Upper lobe of left lung (tissue), 4 donors: ENCODE measurements around the gene ZNF467.

Source experiments
- CTCF ChIP-seq, 6 experiments: fragments of 450-650 bp in 4 of 6; fragments of 200-600 bp in 2 of 6; sonication (generic) in 2 of 6; IDR thresholded peaks; one replicate each; pipeline ENCODE4 v1.5.1; 2016 to 2019; ENCODE audit warnings: antibody characterized with exemption in 6 of 6
- EP300 ChIP-seq, 4 donors: sonication (generic); formaldehyde crosslinking; IDR thresholded peaks; one replicate each; pipeline ENCODE4 v1.5.1; 2017; ENCODE audit warnings: antibody characterized with exemption in 4 of 4, control low read depth in 2 of 4
- POLR2A ChIP-seq, 4 donors: fragments of 450-650 bp; IDR thresholded peaks; one replicate each; pipeline ENCODE4 v1.5.1; 2016 to 2017; ENCODE audit warnings: antibody characterized with exemption in 4 of 4, mild to moderate bottlenecking in 2 of 4
- POLR2AphosphoS5 ChIP-seq, 2 donors: sonication (generic); formaldehyde crosslinking; IDR thresholded peaks; one replicate each; pipeline ENCODE4 v1.5.1; 2017; ENCODE audit warnings: antibody characterized with exemption in 2 of 2

DNA sequence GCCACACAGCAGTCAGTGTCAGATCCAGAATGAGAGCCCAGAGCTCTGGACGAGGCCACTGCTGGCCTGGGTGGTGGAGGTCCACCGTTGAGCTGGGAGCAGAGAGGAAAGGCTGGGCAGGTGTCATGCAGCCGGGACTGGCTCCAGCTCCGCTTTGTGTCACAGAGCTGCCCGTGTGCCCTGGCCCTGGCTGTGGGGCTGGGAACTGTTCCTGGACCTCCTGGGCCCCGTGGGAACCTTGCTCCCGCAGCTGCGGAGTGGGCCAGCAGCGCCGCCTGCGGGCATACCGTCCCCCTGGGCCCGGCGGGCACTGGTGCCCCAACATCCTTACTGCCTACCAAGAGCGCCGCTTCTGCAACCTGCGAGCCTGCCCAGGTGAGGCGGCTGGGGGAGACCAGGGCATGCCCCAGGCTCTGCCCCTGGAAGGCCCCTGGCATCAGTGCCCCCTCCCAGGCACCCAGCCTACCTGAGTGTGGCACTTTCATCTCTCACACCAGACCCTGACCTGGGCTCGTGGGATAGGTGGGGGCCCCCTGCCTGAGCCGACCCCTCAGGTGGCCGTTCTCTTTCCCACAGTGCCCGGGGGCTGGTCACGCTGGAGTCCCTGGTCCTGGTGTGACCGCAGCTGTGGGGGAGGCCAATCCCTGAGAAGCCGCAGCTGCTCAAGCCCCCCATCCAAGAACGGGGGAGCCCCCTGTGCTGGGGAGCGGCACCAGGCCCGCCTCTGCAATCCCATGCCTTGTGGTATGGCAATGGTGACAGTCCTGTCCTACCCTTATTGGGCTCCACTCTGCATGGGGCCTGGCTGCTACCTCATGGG is 46.0 kb upstream of the ZNF467 start:
- TF ChIP-seq EP300 (IDR thresholded peaks at IDR 0.05) (no peak), CTCF (IDR thresholded peaks at IDR 0.05) (no peak), POLR2A (IDR thresholded peaks at IDR 0.05) (no peak), POLR2AphosphoS5 (IDR thresholded peaks at IDR 0.05) (no peak)
